Inflammatory macrophage (primary cell): ENCODE data around the gene LAMC3.
A peak's percentile ranks its signal among the peaks of the same experiment; 100 is the strongest.
"Not testable (repeated sequence)": the region's sequence is repeated elsewhere in the genome, so short reads cannot be mapped to it uniquely, and the experiment has no call there.

Experiments
- DNase-seq, 2 donors: peaks; one replicate each; pipeline ENCODE4 v3.0.0-alpha.2; 2020 to 2022

The LAMC3 gene

GRCh38 chr9:130992682-130993032, 16.3 kb upstream of the LAMC3 start:
- DNase-seq: no peak

- DNase-seq: no peak
Measured at GRCh38 chr9:130993303-130994030, 15.5 kb upstream of the LAMC3 start.

- DNase-seq: no peak
Measured at GRCh38 chr9:130994135-130995085, 14.6 kb upstream of the LAMC3 start.

- DNase-seq: peak; percentile 84
Measured at GRCh38 chr9:130995086-130996011, 13.6 kb upstream of the LAMC3 start.

GRCh38 chr9:130996205-130996604, 12.8 kb upstream of the LAMC3 start:
- no peak for DNase-seq

GRCh38 chr9:130996676-130997394, 12.1 kb upstream of the LAMC3 start:
- DNase-seq: no peak

GRCh38 chr9:130997395-130997684, 11.6 kb upstream of the LAMC3 start:
- DNase-seq: no peak

GRCh38 chr9:130997925-130998596, 10.9 kb upstream of the LAMC3 start:
- DNase-seq: peak; percentile 73 to 80

GRCh38 chr9:130998597-130999244, 10.3 kb upstream of the LAMC3 start:
- no peak for DNase-seq

- DNase-seq: no peak
Measured at GRCh38 chr9:130999245-130999623, 9.7 kb upstream of the LAMC3 start.

GRCh38 chr9:131000526-131000925, 8.4 kb upstream of the LAMC3 start:
- not testable (repeated sequence) for DNase-seq

- no peak for DNase-seq
Measured at GRCh38 chr9:131001021-131001420, 8.0 kb upstream of the LAMC3 start.

- no peak for DNase-seq
Measured at GRCh38 chr9:131001990-131002389, 7.0 kb upstream of the LAMC3 start.

GRCh38 chr9:131006601-131007000, 2.4 kb upstream of the LAMC3 start:
- DNase-seq: no peak

- DNase-seq: no peak
Measured at GRCh38 chr9:131008086-131008485, 888 bp upstream of the LAMC3 start.

GRCh38 chr9:131008563-131008908, 438 bp upstream of the LAMC3 start:
- DNase-seq: no peak

- DNase-seq: no peak
Measured at GRCh38 chr9:131010482-131011273, 1.7 kb downstream of the LAMC3 start.

GRCh38 chr9:131011274-131012022, 2.5 kb downstream of the LAMC3 start:
- no peak for DNase-seq

GRCh38 chr9:131012023-131012334, 3.0 kb downstream of the LAMC3 start:
- DNase-seq: no peak

- no peak for DNase-seq
Measured at GRCh38 chr9:131012396-131012917, 3.5 kb downstream of the LAMC3 start.
